Naive thymus-derived CD4-positive, alpha-beta T cell (primary cell): Measurements from ENCODE around the gene TMEM132C. TPM values are rescaled to one million over a fixed set of nuclear protein-coding genes. Genes with fewer than 3 reads are reported as not detected.

Experiments
- ATAC-seq: fragments of 150-1000 bp; cut with Tn5 transposase; 2 replicates; pipeline ENCODE4 v1.10.0; 2021; ENCODE audit warnings: mild to moderate bottlenecking, moderate library complexity
- CTCF ChIA-PET: fragments of 350-600 bp; sonication (Branson Sonifier 250); formaldehyde crosslinking; loops from one replicate; lab custom pipeline; 2021; ENCODE audit warnings: antibody characterized with exemption; lab: Charles Lee
- POLR2A ChIA-PET: fragments of 350-600 bp; sonication (Branson Sonifier 250); formaldehyde crosslinking; loops from one replicate; lab custom pipeline; 2021; ENCODE audit warnings: antibody characterized with exemption, inconsistent platforms; lab: Charles Lee
- DNase-seq, 9 donors: peaks; one replicate each; pipeline versions ENCODE4 v3.0.0 to v3.0.0-alpha.2; 2020 to 2022; ENCODE audit warnings: mixed read lengths in 1 of 9
- H3K27ac ChIP-seq: one replicate; pipeline ENCODE4 v1.7.0; 2013; ENCODE audit warnings: mild to moderate bottlenecking, low read depth, low read length, moderate library complexity
- H3K27me3 ChIP-seq, 2 donors: one replicate each; pipeline ENCODE4 v1.7.0; 2013; ENCODE audit warnings: low read length in 2 of 2, mild to moderate bottlenecking in 2 of 2, moderate library complexity in 2 of 2; ENCODE audit not compliant: control insufficient read depth in 2 of 2, insufficient read depth in 2 of 2
- H3K36me3 ChIP-seq, 3 experiments: 1 replicate in 2 of 3; 2 replicates in 1 of 3; pipeline ENCODE4 v1.7.0; 2013; ENCODE audit warnings: low read length in 3 of 3, mild to moderate bottlenecking in 3 of 3, moderate library complexity in 1 of 3; ENCODE audit not compliant: insufficient read depth in 3 of 3, control insufficient read depth in 2 of 3
- H3K4me1 ChIP-seq, 2 donors: one replicate each; pipeline ENCODE4 v1.7.0; 2013; ENCODE audit warnings: low read length in 2 of 2, mild to moderate bottlenecking in 2 of 2, moderate library complexity in 1 of 2; ENCODE audit not compliant: control insufficient read depth in 2 of 2, insufficient read depth in 2 of 2
- H3K4me3 ChIP-seq: 2 replicates; pipeline ENCODE4 v1.7.0; 2013; ENCODE audit warnings: mild to moderate bottlenecking, low read length
- H3K9me3 ChIP-seq, 3 experiments: 1 replicate in 2 of 3; 2 replicates in 1 of 3; pipeline ENCODE4 v1.7.0; 2013; ENCODE audit warnings: low read length in 3 of 3; ENCODE audit not compliant: control insufficient read depth in 2 of 3
- H3K27ac Mint-ChIP-seq, 9 donors: one replicate each; pipeline ENCODE4 v1.8.0; 2020 to 2022; ENCODE audit warnings: mixed read lengths in 9 of 9, mild to moderate bottlenecking in 8 of 9, moderate library complexity in 5 of 9, inconsistent platforms in 2 of 9
- H3K27me3 Mint-ChIP-seq, 5 donors: one replicate each; pipeline ENCODE4 v1.8.0; 2021 to 2022; ENCODE audit warnings: mixed read lengths in 5 of 5, mild to moderate bottlenecking in 1 of 5
- H3K36me3 Mint-ChIP-seq, 5 donors: one replicate each; pipeline ENCODE4 v1.8.0; 2020 to 2022; ENCODE audit warnings: mixed read lengths in 5 of 5, mild to moderate bottlenecking in 3 of 5, inconsistent platforms in 1 of 5
- H3K4me1 Mint-ChIP-seq, 7 donors: one replicate each; pipeline ENCODE4 v1.8.0; 2020 to 2022; ENCODE audit warnings: mixed read lengths in 7 of 7, mild to moderate bottlenecking in 3 of 7, inconsistent platforms in 1 of 7
- H3K4me3 Mint-ChIP-seq, 10 donors: one replicate each; pipeline ENCODE4 v1.8.0; 2020 to 2022; ENCODE audit warnings: mild to moderate bottlenecking in 10 of 10, mixed read lengths in 10 of 10, moderate library complexity in 6 of 10, inconsistent platforms in 2 of 10
- H3K9me3 Mint-ChIP-seq, 11 donors: one replicate each; pipeline ENCODE4 v1.8.0; 2020 to 2022; ENCODE audit warnings: mixed read lengths in 11 of 11, mild to moderate bottlenecking in 4 of 11, inconsistent platforms in 1 of 11, moderate library complexity in 1 of 11
- intact Hi-C, 2 donors: fragments of 100-400 bp; cut with micrococcal nuclease; formaldehyde crosslinking; loops; one replicate each; pipeline ENCODE4 v1.15.1; 2023
- polyA plus RNA-seq, 2 donors: library from polyadenylated mRNA; unstranded; fragments of 300-500 nt; fragmentation: Illumina TruSeq; gene quantifications; one replicate each; pipeline ENCODE4 v1.2.3, GENCODE V29; 2021
- total RNA-seq, 6 experiments: library from RNA in 5 of 6; stranded (reverse) in 5 of 6; gene quantifications; 1 replicate in 5 of 6; 2 replicates in 1 of 6; pipeline ENCODE4 v1.2.3 and lab custom pipeline; 2021 to 2026

TMEM132C gene
- total and polyA plus RNA-seq, 7 experiments from 2014 or later, result not detected

DNA sequence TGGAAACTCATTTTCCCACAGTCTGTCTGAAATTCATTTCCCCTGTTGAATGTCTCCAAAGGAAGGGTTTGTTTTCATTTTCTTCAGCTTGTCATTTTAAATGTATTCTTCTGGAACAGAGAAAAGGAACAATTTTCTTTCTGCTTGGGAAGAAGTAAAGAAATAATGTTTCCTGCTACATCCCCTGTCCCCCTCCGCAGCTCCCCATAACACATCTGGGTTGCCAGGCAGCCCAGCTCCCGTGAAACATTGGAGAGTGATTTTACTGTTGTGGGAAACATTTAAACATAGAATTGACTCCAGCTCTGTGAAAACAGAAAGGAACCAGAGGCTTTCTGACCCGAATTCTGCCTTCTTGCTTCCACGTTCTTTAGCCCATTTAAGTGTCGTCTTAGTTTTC lies 159.5 kb downstream of the TMEM132C start:
- H3K4me1 Mint-ChIP-seq, result no peaks in the 10 kb centered on the region
- no peaks in the 10 kb centered on the region for H3K9me3 ChIP-seq
- no peak for DNase-seq
- H3K27me3 ChIP-seq, result no peaks in the 10 kb centered on the region
- H3K27ac Mint-ChIP-seq, result no peak overlapping the region
- no peak overlapping the region for H3K4me3 Mint-ChIP-seq
- no peaks in the 10 kb centered on the region for H3K36me3 ChIP-seq
- intact Hi-C loops, result no loop called here
- H3K4me3 ChIP-seq, result no peak overlapping the region
- ATAC-seq, result no peak
- no peaks in the 10 kb centered on the region for H3K4me1 ChIP-seq
- no peaks in the 10 kb centered on the region for H3K36me3 Mint-ChIP-seq
- ChIA-PET POLR2A (no interaction called here), CTCF (no interaction called here)
- no peak overlapping the region for H3K27ac ChIP-seq
- H3K9me3 Mint-ChIP-seq, result peaks cover 0 to 14% (median 4%) of the 10 kb centered on the region in 11 donors
- peaks cover 0 to 4% (median 0%) of the 10 kb centered on the region in 5 donors for H3K27me3 Mint-ChIP-seq

DNA sequence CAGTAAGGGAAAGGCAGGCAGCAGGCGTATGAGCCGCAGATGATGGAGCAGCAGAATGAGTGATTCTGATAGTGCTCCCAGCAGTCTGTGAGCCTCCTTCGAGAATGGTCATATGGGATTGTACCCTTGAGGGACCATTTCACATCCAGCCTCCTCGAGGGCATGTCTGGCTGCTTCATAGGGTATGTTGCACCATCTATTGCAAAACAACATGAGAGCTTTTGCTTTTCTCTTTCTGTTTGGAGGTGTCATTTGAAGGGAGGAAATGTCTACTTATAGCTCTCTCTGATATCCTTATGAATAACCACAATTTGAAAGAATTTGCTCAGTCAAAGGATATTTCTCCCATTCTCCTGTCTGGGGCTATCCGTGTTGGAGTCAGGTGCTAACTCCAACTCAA lies 172.8 kb downstream of the TMEM132C start:
- no peaks in the 10 kb centered on the region for H3K9me3 ChIP-seq
- H3K4me3 ChIP-seq, result no peak overlapping the region
- no peak for ATAC-seq
- Mint-ChIP-seq H3K4me1 (no peaks in the 10 kb centered on the region), H3K27me3 (no peaks in the 10 kb centered on the region), H3K36me3 (no peaks in the 10 kb centered on the region), H3K9me3 (peaks cover 0 to 9% (median 2%) of the 10 kb centered on the region in 11 donors), H3K4me3 (no peak overlapping the region), H3K27ac (no peak overlapping the region)
- H3K27me3 ChIP-seq, result no peaks in the 10 kb centered on the region
- POLR2A ChIA-PET, result no interaction called here
- DNase-seq, result no peak
- H3K4me1 ChIP-seq, result no peaks in the 10 kb centered on the region
- intact Hi-C loops, result no loop called here
- H3K36me3 ChIP-seq, result no peaks in the 10 kb centered on the region
- CTCF ChIA-PET, result no interaction called here
- H3K27ac ChIP-seq, result no peak overlapping the region

DNA sequence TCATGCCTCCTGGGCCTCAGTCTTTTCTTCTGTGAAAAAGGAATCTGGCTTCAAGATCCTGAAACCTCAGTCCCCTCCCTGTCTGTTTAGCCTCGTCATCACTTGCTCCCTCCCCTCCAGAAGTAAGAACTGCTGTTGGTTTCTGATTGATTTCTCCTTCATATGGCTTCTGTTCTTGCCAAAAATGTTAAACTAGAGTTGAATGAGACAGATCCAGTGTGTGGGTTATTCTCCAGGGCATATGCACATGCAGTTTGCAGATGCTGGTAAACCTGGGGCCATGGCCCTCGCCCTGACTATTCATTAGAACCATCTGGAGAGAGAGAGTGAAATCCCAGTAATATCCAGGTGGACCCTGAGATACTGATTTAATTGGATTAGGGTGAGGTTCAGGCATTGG lies 175.1 kb downstream of the TMEM132C start:
- Histone ChIP-seq H3K27me3 (no peaks in the 10 kb centered on the region), H3K27ac (no peak overlapping the region), H3K4me1 (no peaks in the 10 kb centered on the region), H3K36me3 (no peaks in the 10 kb centered on the region), H3K9me3 (no peaks in the 10 kb centered on the region), H3K4me3 (no peak overlapping the region)
- Mint-ChIP-seq H3K9me3 (peaks cover 0 to 9% (median 0%) of the 10 kb centered on the region in 11 donors), H3K4me3 (no peak overlapping the region), H3K27me3 (no peaks in the 10 kb centered on the region), H3K4me1 (no peaks in the 10 kb centered on the region), H3K27ac (no peak overlapping the region), H3K36me3 (no peaks in the 10 kb centered on the region)
- POLR2A ChIA-PET, result no interaction called here
- CTCF ChIA-PET, result no interaction called here
- no peak for ATAC-seq
- intact Hi-C loops, result no loop called here
- DNase-seq, result no peak

DNA sequence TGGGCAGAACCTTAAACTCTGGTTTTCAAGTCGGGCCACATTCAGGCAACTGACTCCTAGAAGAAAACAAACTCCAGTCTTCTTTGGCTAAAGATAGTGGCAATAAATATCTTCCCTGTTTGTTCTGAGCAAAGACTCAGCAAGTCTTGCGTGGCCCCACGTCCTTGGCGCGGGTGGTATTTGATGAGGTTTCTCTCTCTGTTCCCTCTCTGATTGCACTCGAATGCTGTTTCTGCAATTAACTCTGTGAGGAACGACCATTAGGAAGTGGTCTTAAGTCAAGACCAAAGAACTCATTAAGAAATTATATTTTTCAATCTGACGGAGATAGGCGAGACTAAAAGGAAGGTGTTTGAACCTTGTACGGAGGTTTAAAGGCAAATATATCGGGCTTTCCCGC lies 177.6 kb downstream of the TMEM132C start:
- no peak for DNase-seq
- Histone ChIP-seq H3K27ac (no peak overlapping the region), H3K4me1 (no peaks in the 10 kb centered on the region), H3K4me3 (no peak overlapping the region), H3K27me3 (no peaks in the 10 kb centered on the region), H3K9me3 (no peaks in the 10 kb centered on the region), H3K36me3 (no peaks in the 10 kb centered on the region)
- POLR2A ChIA-PET, result no interaction called here
- no peak for ATAC-seq
- Mint-ChIP-seq H3K4me1 (no peaks in the 10 kb centered on the region), H3K27ac (no peak overlapping the region), H3K9me3 (peaks cover 0 to 4% (median 0%) of the 10 kb centered on the region in 11 donors), H3K36me3 (no peaks in the 10 kb centered on the region), H3K4me3 (no peak overlapping the region), H3K27me3 (no peaks in the 10 kb centered on the region)
- intact Hi-C loops, result no loop called here
- CTCF ChIA-PET, result no interaction called here

DNA sequence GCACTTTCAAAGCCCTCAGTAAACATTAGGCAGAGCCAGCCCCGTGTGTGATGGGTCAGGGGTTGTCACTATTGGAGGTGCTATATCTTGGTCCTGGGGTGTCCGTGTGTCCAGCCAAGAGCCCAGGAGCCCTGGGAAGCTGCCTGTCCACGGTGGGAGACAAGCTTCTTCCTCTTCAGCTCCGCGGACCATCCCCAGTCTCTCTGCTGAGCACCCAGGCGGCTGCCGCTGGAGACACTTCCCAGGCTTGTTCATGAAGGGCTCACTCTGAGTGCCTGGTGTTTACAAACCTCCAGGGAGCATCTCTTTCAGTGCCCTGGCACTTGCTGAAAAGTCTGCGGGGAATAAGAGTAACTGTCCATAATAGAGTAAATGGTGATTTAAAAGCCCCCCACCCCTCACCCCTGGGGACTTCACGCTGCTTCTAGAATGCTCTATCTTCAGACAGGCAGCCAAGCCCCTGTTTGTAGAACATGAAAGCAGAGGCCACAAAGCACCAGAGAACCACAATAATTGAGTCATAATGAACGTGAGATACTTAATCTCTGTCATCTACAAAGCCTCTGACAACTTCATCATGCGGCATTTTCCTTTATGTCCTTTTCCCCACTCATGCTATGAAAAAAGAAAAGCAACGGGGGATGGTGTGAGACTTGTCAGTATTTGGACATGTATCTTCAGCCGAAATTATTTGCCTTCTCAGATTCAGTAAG lies 178.6 kb downstream of the TMEM132C start:
- Mint-ChIP-seq H3K36me3 (no peaks in the 10 kb centered on the region), H3K4me3 (no peak overlapping the region), H3K9me3 (peaks cover 0 to 2% (median 0%) of the 10 kb centered on the region in 11 donors), H3K4me1 (no peaks in the 10 kb centered on the region), H3K27ac (no peak overlapping the region), H3K27me3 (no peaks in the 10 kb centered on the region)
- intact Hi-C loops, result no loop called here
- ATAC-seq (no peak), DNase-seq (no peak)
- Histone ChIP-seq H3K9me3 (no peaks in the 10 kb centered on the region), H3K27ac (no peak overlapping the region), H3K27me3 (no peaks in the 10 kb centered on the region), H3K4me3 (no peak overlapping the region), H3K36me3 (no peaks in the 10 kb centered on the region), H3K4me1 (no peaks in the 10 kb centered on the region)
- ChIA-PET CTCF (no interaction called here), POLR2A (no interaction called here)

DNA sequence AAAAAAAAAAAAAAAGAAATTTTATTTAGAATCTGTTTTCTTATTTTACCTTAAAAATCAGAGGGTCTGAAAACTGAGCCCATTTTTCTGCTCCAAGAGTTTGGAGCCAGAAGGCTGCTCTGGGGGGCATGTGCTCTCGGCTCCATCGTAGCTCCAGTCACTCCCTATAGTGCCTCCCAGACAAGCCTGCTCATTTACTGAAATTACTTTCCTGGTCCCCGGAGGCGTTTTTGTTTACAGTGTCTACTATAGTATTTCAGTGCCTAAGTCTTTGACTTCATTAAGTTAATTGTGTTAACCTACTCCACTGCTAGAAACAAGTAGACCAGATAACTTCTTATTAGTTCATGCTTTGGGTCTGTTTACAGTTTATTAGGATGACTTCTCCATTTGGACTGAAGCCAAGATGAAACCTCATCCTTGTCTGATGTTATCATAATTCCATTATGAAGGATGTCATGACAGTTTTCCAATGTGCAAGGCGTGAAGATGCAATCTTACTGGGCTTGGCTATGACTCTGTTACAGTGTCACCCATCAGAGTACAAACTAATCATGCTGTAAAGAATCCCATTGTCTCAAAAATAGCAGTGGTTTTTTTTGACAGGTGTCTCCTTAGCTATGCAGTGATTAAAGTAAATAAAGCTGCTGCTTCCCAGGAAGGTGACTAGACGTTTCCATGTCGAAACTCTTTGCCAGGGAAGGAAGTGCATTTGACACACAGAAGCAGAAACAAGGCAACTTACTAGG lies 182.3 kb downstream of the TMEM132C start:
- Mint-ChIP-seq H3K27ac (no peak overlapping the region), H3K9me3 (peaks cover 0 to 4% (median 0%) of the 10 kb centered on the region in 11 donors), H3K27me3 (no peaks in the 10 kb centered on the region), H3K4me3 (no peak overlapping the region), H3K36me3 (no peaks in the 10 kb centered on the region), H3K4me1 (no peaks in the 10 kb centered on the region)
- no peak for ATAC-seq
- Histone ChIP-seq H3K4me1 (no peaks in the 10 kb centered on the region), H3K36me3 (no peaks in the 10 kb centered on the region), H3K9me3 (no peaks in the 10 kb centered on the region), H3K4me3 (no peak overlapping the region), H3K27ac (no peak overlapping the region), H3K27me3 (no peaks in the 10 kb centered on the region)
- CTCF ChIA-PET, result no interaction called here
- no peak for DNase-seq
- POLR2A ChIA-PET, result no interaction called here
- intact Hi-C loops, result no loop called here

DNA sequence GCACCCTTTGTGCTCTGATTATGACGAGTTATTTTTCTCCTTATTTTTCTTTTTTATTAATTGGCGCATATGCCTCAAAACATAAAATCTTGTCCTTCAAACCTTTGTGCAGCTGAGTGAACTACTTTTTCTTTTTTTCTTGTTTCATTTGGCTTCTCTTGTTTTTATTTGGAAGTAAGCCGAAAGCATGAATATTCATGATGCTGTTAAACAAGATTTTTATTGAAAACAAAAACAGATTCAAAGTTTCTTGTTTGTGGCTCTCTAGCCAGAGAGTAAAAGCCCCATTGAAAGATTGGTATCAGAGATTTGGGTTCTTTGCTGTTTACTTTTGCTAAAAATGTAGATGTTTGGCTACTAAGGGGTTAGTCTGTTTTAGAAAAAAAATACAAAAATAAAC lies 183.8 kb downstream of the TMEM132C start:
- no peak overlapping the region for H3K4me3 Mint-ChIP-seq
- Histone ChIP-seq H3K27me3 (no peaks in the 10 kb centered on the region), H3K27ac (no peak overlapping the region), H3K36me3 (no peaks in the 10 kb centered on the region), H3K4me1 (no peaks in the 10 kb centered on the region), H3K4me3 (no peak overlapping the region), H3K9me3 (no peaks in the 10 kb centered on the region)
- no peaks in the 10 kb centered on the region for H3K4me1 Mint-ChIP-seq
- ATAC-seq (no peak), DNase-seq (no peak)
- CTCF ChIA-PET, result no interaction called here
- H3K9me3 Mint-ChIP-seq, result peaks cover 0 to 5% (median 2%) of the 10 kb centered on the region in 11 donors
- no peaks in the 10 kb centered on the region for H3K36me3 Mint-ChIP-seq
- no peaks in the 10 kb centered on the region for H3K27me3 Mint-ChIP-seq
- intact Hi-C loops, result no loop called here
- POLR2A ChIA-PET, result no interaction called here
- no peak overlapping the region for H3K27ac Mint-ChIP-seq
